H1 (cell line): ENCODE measurements around the gene FGD5. TPM values are rescaled to one million over a fixed set of nuclear protein-coding genes. Genes with fewer than 3 reads are reported as not detected.

Experiments
- CBX8 ChIP-seq: fragments of 300-800, 300-1000 bp; sonication (generic); IDR thresholded peaks from 2 replicates; pipeline ENCODE4 v1.7.1; 2016; ENCODE audit warnings: low read depth, low read length, borderline replicate concordance
- GABPA ChIP-seq: IDR thresholded peaks from 2 replicates; pipeline ENCODE4 v1.6.1; 2011; ENCODE audit warnings: mild to moderate bottlenecking, low read length, moderate library complexity, borderline replicate concordance; ENCODE audit not compliant: insufficient read depth
- NRF1 ChIP-seq: IDR thresholded peaks from 2 replicates; pipeline ENCODE4 v1.6.1; 2011; ENCODE audit warnings: mild to moderate bottlenecking, low read depth, low read length, improper control_type of control experiment
- POLR2AphosphoS5 ChIP-seq: IDR thresholded peaks from 2 replicates; pipeline ENCODE4 v1.6.1; 2011; ENCODE audit warnings: low read depth, low read length
- polyA plus RNA-seq, 7 experiments: library from polyadenylated mRNA; depleted of rRNA in 3 of 7; stranded (reverse) in 5 of 7; unstranded in 2 of 7; fragments of >200 nt in 5 of 7; fragments of 200-250 nt in 2 of 7; gene quantifications; 1 replicate in 5 of 7; 2 replicates in 1 of 7; 4 replicates in 1 of 7; pipeline versions ENCODE4 v1.2.1 to v1.2.3, GENCODE V29; 2011 to 2013; ENCODE audit warnings: missing spikeins in 2 of 7, mixed read lengths in 2 of 7
- total RNA-seq: library from RNA; stranded (reverse); fragmentation: NEBNext Ultra II Directional; extraction: Animal tissue kit (Norgen Biotek cat#: 25700); gene quantifications from 2 replicates; pipeline ENCODE4 v1.2.1, GENCODE V29; 2021
- TF ChIP-seq, protein P1 (sequence below): IDR thresholded peaks from 2 replicates; pipeline ENCODE4 v1.6.1; 2012; ENCODE audit warnings: low read length, inconsistent platforms
- TF ChIP-seq, protein P2 (sequence below): IDR thresholded peaks from 2 replicates; pipeline ENCODE4 v1.6.1; 2011; ENCODE audit warnings: low read length, improper control_type of control experiment

The FGD5 gene
- total and polyA plus RNA-seq, 2 of the 8 experiments (the other 6 are each of a cell fraction or from before 2014, with no cell fraction given): 4.7 to 14.3 TPM

DNA sequence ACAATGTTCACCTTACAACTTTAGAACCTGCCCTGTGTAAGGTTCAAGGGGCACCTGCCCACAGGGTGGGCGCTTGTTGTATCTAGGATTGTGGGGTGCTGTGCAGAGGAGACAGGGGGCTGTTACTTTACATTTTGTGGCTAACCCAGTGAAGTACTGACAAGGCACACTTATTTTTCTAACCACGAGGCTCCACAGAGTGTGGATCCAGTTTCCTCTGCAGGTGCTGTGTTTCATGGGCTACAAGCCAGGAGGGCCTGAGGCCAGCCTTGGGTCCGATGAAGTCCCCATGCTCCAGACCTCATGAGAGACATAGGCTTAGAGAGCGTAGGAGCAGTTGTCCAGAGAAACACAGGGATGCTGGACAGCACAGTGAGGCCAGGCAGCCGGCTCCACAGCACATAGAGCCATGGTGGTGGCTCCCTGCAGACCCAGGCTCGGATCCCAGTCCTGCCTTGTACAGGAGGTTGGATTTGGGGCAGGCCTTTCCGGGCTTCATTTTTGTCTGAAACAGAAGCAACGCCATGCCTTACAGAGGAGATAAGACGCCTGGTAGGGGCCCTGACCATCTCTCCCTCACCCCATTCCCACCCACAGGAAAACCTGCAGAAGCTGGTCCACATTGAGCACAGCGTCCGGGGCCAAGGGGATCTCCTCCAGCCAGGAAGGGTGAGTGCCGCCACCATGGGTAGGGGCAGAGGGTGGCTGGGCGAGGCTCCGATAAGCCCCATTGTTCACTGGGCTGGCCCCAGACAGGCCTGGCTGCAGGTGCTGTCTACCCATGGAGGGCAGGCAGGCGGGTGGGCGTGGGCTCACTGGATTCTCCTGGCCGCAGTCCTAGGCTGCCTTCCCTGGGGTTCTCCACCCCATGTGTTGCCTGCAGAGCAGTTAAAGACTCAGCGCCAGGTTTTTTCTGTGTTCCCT is 88.5 kb downstream of the FGD5 start (continued):
- TF ChIP-seq, protein P1, sequence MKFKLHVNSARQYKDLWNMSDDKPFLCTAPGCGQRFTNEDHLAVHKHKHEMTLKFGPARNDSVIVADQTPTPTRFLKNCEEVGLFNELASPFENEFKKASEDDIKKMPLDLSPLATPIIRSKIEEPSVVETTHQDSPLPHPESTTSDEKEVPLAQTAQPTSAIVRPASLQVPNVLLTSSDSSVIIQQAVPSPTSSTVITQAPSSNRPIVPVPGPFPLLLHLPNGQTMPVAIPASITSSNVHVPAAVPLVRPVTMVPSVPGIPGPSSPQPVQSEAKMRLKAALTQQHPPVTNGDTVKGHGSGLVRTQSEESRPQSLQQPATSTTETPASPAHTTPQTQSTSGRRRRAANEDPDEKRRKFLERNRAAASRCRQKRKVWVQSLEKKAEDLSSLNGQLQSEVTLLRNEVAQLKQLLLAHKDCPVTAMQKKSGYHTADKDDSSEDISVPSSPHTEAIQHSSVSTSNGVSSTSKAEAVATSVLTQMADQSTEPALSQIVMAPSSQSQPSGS: no peak
- TF ChIP-seq CBX8: no peak
- TF ChIP-seq POLR2AphosphoS5: no peak
- TF ChIP-seq, protein P2, sequence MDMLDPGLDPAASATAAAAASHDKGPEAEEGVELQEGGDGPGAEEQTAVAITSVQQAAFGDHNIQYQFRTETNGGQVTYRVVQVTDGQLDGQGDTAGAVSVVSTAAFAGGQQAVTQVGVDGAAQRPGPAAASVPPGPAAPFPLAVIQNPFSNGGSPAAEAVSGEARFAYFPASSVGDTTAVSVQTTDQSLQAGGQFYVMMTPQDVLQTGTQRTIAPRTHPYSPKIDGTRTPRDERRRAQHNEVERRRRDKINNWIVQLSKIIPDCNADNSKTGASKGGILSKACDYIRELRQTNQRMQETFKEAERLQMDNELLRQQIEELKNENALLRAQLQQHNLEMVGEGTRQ: no peak
- TF ChIP-seq GABPA: no peak
- TF ChIP-seq NRF1: no peak
